ENCODE data around the gene SMLR1.
"Not testable (repeated sequence)": the region's sequence is repeated elsewhere in the genome, so short reads cannot be mapped to it uniquely, and the experiment has no call there.

The SMLR1 gene

DNA sequence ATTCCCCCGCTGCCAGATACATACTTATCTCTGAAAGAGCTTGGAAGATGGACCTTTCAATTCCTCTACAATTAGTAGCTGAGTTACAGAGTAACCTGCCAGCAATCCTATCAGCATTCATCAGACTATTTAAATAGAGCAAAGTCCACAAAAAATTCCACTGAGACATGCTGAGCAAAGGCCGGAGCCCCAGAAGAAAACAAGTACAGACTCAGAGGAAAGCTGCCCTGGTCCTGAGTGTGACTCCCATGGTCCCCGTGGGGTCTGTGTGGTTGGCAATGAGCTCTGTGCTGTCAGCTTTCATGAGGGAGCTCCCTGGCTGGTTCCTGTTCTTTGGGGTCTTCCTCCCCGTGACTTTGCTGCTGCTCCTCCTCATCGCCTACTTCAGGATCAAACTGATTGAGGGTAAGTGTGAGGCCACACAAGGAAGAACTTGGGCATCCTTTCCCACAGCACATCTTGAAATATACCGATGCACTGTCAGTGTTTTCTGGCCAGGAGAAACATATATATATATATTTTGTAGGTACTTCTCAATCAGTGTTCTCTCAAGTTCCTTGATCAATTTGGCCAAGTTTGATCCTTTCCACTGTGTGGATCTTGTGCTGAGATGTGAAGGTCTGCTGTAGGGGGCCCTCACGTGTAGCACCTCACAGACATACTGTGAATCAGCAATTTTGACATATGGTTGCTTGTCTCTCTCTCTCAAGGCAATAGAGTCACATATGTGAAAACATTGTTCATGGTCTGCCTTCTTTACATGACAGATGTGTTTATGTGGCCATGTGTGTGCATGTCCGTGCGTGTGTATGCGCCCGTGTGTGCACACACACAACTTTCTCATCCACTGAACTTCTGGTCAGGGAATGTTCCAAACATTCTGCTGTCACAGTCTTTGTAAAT is at the start of gene SMLR1:
Gene SMLR1 (plus strand): TSS at position 160 of the 903 bp plus-strand sequence. CDS start 8 bp downstream, at position 168.
- no peak for DNase-seq

GRCh38 chr6:130778946-130779657 is 48.1 kb upstream of the SMLR1 start:
- DNase-seq, result no peak

GRCh38 chr6:130779658-130780033 is 47.6 kb upstream of the SMLR1 start:
- DNase-seq, result no peak

DNA sequence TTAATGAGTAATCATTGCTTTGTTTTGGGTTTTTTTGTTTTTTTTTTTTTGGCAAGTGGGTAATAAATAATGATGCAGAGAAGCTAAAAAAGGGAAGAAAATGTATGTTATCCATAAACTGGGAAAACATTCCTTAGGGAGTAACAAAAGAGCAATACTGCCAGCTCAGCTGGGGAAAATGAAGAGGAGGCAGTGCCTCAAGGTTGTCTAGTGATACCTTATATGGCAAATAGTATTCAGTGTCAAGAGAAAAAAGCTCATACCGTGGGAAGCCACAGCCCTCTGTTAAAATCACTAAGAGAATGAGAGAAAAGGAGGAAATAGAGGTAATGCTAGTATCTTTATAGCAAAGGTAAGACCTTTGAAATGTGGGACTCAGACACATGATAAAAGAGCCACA is 47.1 kb upstream of the SMLR1 start:
- no peak for DNase-seq

GRCh38 chr6:130781557-130781956 is 45.6 kb upstream of the SMLR1 start:
- DNase-seq, result no peak

GRCh38 chr6:130783416-130784107 is 43.6 kb upstream of the SMLR1 start:
- no peak for DNase-seq

- DNase-seq, result no peak
Observed at GRCh38 chr6:130787726-130788500, 39.3 kb upstream of the SMLR1 start.

DNA sequence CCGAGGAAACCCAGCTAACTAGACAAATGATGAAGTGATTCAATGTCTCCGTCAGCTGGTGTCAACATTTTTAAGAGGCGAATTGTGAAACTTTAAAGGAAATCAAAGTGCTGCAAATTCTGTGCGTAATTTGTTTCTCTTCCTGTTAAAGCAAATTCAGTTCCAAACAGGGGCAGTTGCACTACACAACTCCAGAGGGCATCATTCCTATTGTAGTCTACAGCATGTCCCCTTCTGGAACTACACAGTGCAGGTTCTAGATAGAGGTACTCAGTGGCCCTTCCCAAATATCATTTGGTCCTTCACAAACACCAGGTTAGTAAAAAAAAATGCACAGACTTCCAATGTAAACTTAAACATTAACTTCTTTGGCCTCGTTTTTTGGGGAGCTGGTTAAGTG is 38.3 kb upstream of the SMLR1 start:
- no peak for DNase-seq

DNA sequence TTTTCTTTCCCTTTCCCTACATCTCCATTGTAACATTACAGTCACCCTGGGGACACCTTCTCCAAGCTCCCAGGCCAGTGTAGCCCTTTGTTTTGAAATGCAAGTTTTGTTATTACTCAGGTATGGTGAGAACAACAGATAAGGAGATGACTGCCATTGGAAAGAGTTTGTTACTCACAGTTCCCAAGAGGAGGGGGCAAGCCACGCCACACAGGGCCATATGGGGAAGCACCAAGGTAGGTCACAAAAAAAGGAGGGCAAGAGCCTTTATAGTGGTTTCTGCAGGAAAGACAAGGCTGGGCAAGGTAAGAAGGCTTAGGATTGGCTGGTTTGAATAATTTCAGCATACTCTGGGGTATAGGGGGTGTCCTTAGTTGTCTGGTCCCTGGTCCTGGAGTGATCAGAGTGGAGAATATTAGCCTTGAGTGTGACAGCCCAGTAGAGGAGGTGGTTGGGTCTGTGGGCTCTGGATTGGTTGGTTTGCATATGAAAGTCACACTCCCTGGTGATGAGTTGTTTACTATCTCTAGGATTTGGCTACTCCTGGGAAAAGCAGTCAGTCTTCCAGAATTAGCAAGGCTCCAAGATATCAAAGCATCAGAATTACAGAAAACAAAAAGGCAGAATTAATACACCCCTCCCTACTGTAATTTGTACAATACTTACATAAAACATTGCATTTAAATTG is 33.1 kb upstream of the SMLR1 start:
- DNase-seq, result peak; percentile 18

DNA sequence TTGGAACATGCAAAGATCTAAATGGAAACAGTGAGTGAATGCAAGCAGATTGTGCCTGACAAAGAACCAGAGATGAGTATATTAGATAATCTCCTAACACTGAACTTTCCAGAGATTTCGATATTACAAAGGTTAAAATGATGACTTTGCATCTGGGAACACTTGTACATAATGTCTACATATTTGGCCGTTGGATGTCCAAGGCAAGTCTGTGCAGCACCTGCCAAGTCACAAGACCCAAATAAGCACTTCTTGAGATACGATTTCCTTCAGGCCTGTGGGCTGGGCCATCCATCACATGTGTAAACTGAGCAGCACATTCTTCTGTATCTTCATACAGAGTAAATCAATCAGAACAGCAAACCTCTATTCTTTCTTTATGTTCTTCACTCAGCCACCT is 32.5 kb upstream of the SMLR1 start:
- no peak for DNase-seq

DNA sequence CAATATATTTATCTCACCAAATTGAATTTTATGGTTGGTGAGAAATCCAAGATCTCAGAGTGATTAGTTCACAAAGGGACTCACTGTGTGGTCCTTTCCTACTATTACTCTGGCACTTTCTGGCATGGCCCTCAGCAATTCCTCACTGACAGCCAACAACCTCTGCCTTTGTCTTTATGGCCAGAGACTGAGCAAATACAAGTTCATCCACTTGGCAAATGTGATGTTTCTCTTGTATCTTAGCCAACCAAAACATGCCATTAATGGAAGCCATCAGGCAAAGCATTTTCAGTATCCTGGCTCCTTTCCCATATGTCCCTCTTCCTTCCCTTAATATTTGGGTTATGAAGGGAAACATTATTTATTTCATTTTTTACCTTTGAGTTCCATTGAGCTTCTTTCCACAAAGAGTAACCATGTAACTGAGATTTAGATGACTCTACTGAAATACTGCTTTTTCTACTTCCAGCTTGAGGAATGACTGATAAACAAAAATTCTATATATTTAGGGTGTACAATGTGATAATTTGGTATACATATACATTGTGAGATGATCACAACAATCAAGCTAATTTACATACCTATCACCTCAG is 30.8 kb upstream of the SMLR1 start:
- DNase-seq, result no peak

DNA sequence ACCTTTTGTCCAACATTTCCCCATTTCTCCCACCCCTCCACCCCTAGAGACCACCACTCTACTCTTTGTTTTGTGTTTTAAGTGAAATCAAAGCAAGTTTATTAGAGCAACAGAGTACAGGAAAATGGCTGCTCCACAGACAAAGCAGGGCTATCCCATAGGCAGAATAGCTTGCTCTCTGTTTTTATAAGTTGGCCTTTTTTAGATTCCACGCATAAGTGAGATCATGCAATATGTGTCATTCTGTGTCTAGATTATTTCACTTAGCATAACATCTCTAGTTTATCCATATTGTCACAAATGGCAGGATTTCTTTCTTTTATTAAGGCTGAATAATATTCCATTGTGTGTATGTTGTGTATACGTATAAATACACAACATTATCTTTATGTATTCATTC is 30.1 kb upstream of the SMLR1 start:
- no peak for DNase-seq

DNA sequence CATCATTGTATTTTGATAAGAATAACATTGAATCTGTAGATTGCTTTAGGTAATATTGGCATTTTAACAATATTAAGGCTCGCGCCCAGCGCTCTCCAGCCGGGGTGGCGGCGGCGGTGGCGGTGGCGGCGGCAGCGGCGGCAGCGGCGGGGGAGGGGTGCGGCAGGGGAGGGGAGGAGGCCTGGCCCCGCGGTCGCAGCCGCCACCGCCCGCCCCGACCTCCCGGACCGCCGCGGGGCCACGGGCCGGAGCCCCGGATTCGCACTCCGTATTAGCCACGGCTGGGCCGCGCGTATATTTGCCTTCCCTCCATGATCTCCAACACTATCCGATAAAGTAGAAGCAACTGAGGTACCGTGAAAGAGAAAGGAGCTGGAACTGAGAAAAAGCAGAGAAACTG is 25.8 kb upstream of the SMLR1 start:
- DNase-seq, result not testable (repeated sequence)

DNA sequence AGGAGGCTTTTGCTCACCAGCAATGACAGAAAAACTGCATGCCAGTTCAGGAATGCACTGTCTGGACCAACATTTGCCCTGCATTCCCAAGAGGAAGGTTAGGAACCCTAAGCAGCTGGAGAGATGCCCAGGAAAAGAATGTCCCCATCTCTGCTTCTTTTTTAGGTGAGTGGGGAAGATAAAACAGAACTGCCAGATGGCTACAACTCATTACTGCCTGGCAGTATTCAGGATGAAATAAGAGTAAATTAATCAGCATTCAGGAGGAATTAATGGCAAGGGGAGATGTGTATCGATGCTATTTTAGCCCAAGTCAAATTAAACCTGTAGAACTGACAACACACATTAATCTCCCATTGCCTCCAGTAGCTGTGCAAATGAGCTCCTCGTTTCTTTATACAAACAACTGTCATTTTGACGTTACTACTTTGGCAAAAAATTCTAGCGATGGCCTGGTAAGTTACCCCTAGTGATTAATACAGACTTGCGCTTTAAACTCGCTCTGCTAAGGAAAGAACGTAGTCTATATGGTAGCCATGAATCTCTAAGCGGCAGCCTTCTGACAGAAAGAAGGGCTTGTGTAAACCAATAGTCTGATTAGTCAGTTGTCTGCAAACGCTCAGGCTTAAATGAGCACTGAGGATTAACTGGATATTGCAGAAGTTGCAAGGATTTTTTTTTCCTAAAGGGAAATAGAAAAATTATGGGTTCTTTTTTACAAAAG is 16.7 kb upstream of the SMLR1 start:
- no peak for DNase-seq

- no peak for DNase-seq
Observed at GRCh38 chr6:130811932-130812331, 15.3 kb upstream of the SMLR1 start.

DNA sequence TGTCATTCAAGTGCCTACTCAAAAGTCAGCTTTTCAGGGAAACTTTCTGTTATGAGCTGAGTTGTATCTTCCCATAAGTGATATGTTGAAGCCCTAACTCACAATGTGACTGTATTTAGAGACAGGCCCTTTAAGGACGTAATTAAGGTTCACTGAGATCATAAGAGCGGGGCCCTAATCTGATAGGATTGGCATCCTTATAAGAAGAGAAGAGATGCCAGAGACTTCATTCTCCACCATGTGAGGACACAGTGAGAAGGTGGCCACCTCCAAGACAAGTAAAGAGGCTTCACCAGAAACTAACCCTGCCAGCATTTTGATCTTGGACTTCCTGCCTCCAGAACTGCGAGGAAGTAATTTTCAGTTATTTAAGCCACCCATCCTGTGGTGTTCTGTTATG is 12.7 kb upstream of the SMLR1 start:
- no peak for DNase-seq

DNA sequence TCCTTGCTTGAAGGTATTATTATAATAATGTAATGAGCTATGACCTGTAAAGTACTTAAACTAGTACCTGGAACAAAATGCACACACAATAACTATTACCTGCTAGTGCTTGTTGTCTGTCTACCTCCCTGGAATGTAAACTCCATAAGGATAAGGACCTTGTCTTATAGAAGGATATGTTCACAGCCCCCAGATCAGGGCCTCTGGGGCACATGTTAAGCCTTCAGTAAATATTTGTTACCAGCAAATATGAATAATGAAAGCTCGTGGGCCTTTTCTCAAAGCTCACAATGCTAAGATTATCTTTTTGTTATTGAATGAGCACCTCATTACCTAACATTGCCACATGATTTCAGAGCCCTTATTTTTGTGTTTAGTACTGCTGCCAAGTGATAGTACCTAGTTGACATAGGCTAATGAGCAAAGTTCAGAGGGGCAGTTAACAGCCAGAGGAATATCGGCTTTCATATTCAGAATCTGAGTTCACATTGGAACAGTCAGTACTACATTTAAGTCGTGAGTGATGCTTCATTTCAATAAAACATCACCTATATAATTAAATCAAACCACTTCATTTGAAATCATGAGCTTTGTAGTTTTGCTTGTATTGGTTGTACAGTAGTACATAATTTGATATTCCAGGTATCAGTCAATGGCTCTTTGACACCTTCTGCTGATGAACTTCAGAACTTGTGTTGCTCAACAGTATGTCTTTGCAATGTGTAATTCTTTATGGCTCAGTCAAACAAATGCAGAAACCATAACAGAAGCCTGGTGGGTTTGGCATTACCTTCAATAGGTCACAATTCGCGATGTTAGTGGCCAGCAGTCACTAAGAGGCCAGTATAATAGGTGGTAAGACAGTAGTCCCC is 11.8 kb upstream of the SMLR1 start:
- DNase-seq, result no peak

- DNase-seq, result no peak
Observed at GRCh38 chr6:130822736-130823135, 4.5 kb upstream of the SMLR1 start.

- DNase-seq, result no peak
Observed at GRCh38 chr6:130824978-130825694, 2.1 kb upstream of the SMLR1 start.
